SK-N-MC (cell line): Measurements from ENCODE around the gene TRH.

Source experiments
- DNase-seq: peaks from one replicate; pipeline ENCODE4 v3.0.0-alpha.2; 2011; ENCODE audit warnings: low read depth, low spot score
- H3K27ac ChIP-seq: fragments of 200-600 bp; sonication (generic); 2 replicates; pipeline ENCODE4 v1.5.1; 2016; ENCODE audit warnings: mixed run types
- H3K36me3 ChIP-seq: fragments of 200-600 bp; sonication (generic); 2 replicates; pipeline ENCODE4 v1.6.1; 2017; ENCODE audit warnings: antibody characterized with exemption, low read length, mixed read lengths; ENCODE audit not compliant: insufficient read depth
- H3K4me3 ChIP-seq: fragments of 200-600 bp; sonication (generic); 2 replicates; pipeline ENCODE4 v1.5.1; 2016
- H3K9ac ChIP-seq: fragments of 200-600 bp; sonication (generic); 2 replicates; pipeline ENCODE4 v1.8.0; 2017; ENCODE audit warnings: mixed run types, mixed read lengths; ENCODE audit not compliant: insufficient read length
- H3K9me3 ChIP-seq: fragments of 200-600 bp; sonication (generic); 2 replicates; pipeline ENCODE4 v1.6.1; 2017; ENCODE audit warnings: low read depth, mild to moderate bottlenecking, antibody characterized with exemption, low read length, moderate library complexity, mixed read lengths
- EZH2 ChIP-seq: fragments of 200-600 bp; sonication (generic); IDR thresholded peaks from one replicate; pipeline ENCODE4 v1.6.1; 2017; ENCODE audit warnings: antibody characterized with exemption
- FOXP2 ChIP-seq: optimal IDR thresholded peaks from 2 replicates; pipeline ENCODE3; 2011; ENCODE audit warnings: mild to moderate bottlenecking, moderate library complexity; ENCODE audit not compliant: insufficient read depth; ENCODE audit errors: extremely low read length, control extremely low read depth
- POLR2AphosphoS5 ChIP-seq: IDR thresholded peaks from 2 replicates; pipeline ENCODE4 v1.6.1; 2012; ENCODE audit warnings: mild to moderate bottlenecking, low read depth, low read length, borderline replicate concordance

Gene TRH

GRCh38 chr3:129940086-129940485 is 34.4 kb upstream of the TRH start:
- no peaks in the 10 kb centered on the region for H3K36me3 ChIP-seq
- TF ChIP-seq FOXP2 (no peak), EZH2 (no peak), POLR2AphosphoS5 (no peak)
- no peak for DNase-seq
- no peak overlapping the region for H3K9ac ChIP-seq
- H3K27ac ChIP-seq: no peak overlapping the region
- H3K4me3 ChIP-seq: no peak overlapping the region
- no peaks in the 10 kb centered on the region for H3K9me3 ChIP-seq

GRCh38 chr3:129942296-129942695 is 32.2 kb upstream of the TRH start:
- no peak overlapping the region for H3K4me3 ChIP-seq
- no peaks in the 10 kb centered on the region for H3K36me3 ChIP-seq
- H3K27ac ChIP-seq: no peak overlapping the region
- H3K9ac ChIP-seq: no peak overlapping the region
- no peaks in the 10 kb centered on the region for H3K9me3 ChIP-seq
- TF ChIP-seq EZH2 (no peak), POLR2AphosphoS5 (no peak), FOXP2 (no peak)
- DNase-seq: no peak

- no peak for TF ChIP-seq EZH2
- TF ChIP-seq POLR2AphosphoS5: no peak
- TF ChIP-seq FOXP2: no peak
- no peaks in the 10 kb centered on the region for H3K9me3 ChIP-seq
- no peak for DNase-seq
These were observed 31.5 kb upstream of the TRH start for GRCh38 chr3:129943020-129943419.

GRCh38 chr3:129944709-129945108 is 29.8 kb upstream of the TRH start:
- DNase-seq: no peak
- Histone ChIP-seq H3K9ac (no peak overlapping the region), H3K9me3 (no peaks in the 10 kb centered on the region), H3K27ac (no peak overlapping the region), H3K36me3 (no peaks in the 10 kb centered on the region), H3K4me3 (no peak overlapping the region)
- no peak for TF ChIP-seq POLR2AphosphoS5
- TF ChIP-seq EZH2: no peak
- TF ChIP-seq FOXP2: no peak

More at GRCh38 chr3:129943020-129943419, 31.5 kb upstream of the TRH start:
- H3K4me3 ChIP-seq: no peak overlapping the region
- H3K9ac ChIP-seq: no peak overlapping the region
- H3K36me3 ChIP-seq: no peaks in the 10 kb centered on the region
- no peak overlapping the region for H3K27ac ChIP-seq

- no peak for DNase-seq
- no peak for TF ChIP-seq FOXP2
- no peak for TF ChIP-seq POLR2AphosphoS5
- no peak for TF ChIP-seq EZH2
These were observed 26.8 kb upstream of the TRH start for GRCh38 chr3:129947538-129948240.

GRCh38 chr3:129950318-129951046 is 24.0 kb upstream of the TRH start:
- Histone ChIP-seq H3K9ac (no peak overlapping the region), H3K9me3 (no peaks in the 10 kb centered on the region), H3K36me3 (no peaks in the 10 kb centered on the region), H3K27ac (no peak overlapping the region), H3K4me3 (no peak overlapping the region)
- DNase-seq: no peak
- TF ChIP-seq POLR2AphosphoS5 (no peak), FOXP2 (no peak), EZH2 (no peak)

More at GRCh38 chr3:129947538-129948240, 26.8 kb upstream of the TRH start:
- H3K27ac ChIP-seq: no peak overlapping the region
- H3K4me3 ChIP-seq: no peak overlapping the region
- H3K9ac ChIP-seq: no peak overlapping the region
- H3K36me3 ChIP-seq: no peaks in the 10 kb centered on the region
- no peaks in the 10 kb centered on the region for H3K9me3 ChIP-seq

- TF ChIP-seq POLR2AphosphoS5: no peak
- TF ChIP-seq EZH2: no peak
- TF ChIP-seq FOXP2: no peak
- Histone ChIP-seq H3K36me3 (no peaks in the 10 kb centered on the region), H3K4me3 (no peak overlapping the region), H3K27ac (no peak overlapping the region), H3K9ac (no peak overlapping the region), H3K9me3 (no peaks in the 10 kb centered on the region)
- no peak for DNase-seq
These were observed 21.8 kb upstream of the TRH start for GRCh38 chr3:129952556-129953355.

GRCh38 chr3:129953621-129954020 is 20.9 kb upstream of the TRH start:
- Histone ChIP-seq H3K9ac (no peak overlapping the region), H3K36me3 (no peaks in the 10 kb centered on the region), H3K9me3 (no peaks in the 10 kb centered on the region), H3K27ac (no peak overlapping the region), H3K4me3 (no peak overlapping the region)
- TF ChIP-seq EZH2 (no peak), FOXP2 (no peak), POLR2AphosphoS5 (no peak)
- DNase-seq: no peak
